ENCODE measurements around the gene ZNF483.
"Not testable (repeated sequence)": the region's sequence is repeated elsewhere in the genome, so short reads cannot be mapped to it uniquely, and the experiment has no call there.

The ZNF483 gene

DNA sequence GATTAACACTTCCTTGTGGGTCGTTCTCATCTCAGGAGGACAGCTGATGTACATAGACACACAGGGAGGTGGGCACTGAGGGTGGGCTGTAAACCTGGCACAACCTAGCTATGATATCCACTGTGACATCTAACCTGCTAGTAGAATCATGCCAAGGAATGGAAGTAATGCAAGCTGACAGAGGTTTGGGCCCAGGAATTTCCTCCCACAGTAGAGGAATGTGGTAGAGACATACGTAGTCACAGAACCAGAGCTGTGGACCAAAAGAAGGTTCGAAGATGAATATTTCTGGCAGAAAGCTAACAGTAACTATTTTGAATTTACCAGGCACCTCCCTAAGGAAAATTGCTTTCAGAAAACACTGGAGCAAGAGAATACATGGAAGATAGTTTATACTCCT, 90.9 kb downstream of the ZNF483 start:
- DNase-seq = no peak

DNA sequence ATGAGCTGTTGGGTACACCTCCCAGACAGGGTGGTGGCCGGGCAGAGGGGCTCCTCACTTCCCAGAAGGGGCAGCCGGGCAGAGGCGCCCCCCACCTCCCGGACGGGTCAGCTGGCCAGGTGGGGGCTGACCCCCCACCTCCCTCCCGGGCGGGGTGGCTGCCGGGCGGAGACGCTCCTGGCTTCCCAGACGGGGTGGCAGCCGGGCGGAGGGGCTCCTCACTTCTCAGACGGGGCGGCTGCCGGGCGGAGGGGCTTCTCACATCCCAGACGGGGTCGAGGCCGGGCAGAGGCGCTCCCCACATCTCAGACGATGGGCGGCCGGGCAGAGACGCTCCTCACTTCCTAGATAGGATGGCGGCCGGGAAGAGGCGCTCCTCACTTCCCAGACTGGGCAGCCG, 92.4 kb downstream of the ZNF483 start:
- DNase-seq = not testable (repeated sequence)

DNA sequence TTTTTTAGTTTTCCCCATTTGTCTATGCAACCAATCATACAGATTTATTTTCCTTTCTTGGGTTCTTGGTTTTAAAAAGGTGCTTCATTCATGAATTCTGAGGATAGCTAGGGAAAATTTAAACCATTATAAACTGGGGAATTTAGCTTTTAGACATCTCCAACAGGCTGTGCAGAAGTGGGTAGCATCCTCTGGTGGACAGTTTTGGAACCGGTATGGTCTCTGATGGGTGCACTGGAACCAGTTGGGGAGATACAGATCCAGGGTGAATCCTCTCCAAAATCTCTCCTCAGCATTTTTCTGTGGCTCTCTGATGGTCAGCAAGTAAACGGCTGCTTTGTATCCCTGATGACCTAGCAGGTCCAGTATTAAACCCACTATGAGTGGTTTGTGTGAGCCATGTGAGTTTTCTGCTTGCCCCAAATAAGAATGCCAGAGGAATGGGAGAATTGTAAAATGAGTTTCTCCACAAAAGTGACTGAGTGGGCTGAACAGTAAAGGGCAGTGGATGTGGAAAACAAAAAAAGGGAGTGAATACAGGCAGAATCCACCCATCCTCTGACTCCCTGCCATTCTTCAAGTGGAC, 97.0 kb downstream of the ZNF483 start:
- no peak for DNase-seq

GRCh38 chr9:111622626-111623025, 97.6 kb downstream of the ZNF483 start:
- no peak for DNase-seq

All from DMS79 (cell line).